PC-3 (cell line): ENCODE measurements around the gene PHKA1.

Experiments used
- EZH2 ChIP-seq: fragments of 300-600 bp; sonication (generic); IDR thresholded peaks from one replicate; pipeline ENCODE4 v1.6.1; 2017; ENCODE audit warnings: antibody characterized with exemption, mild to moderate bottlenecking, low read length; ENCODE audit not compliant: unreplicated experiment
- EZH2phosphoT487 ChIP-seq: fragments of 300-600 bp; sonication (generic); IDR thresholded peaks from 2 replicates; pipeline ENCODE4 v1.6.1; 2018; ENCODE audit warnings: mild to moderate bottlenecking, antibody characterized with exemption, low read length, borderline replicate concordance
- TF ChIP-seq, protein P1 (sequence below): fragments of 300-600 bp; sonication (generic); conservative IDR thresholded peaks from 2 replicates; pipeline ENCODE4 v1.5.1; 2017; ENCODE audit warnings: antibody characterized with exemption, low read depth, mild to moderate bottlenecking, low read length

GRCh38 chrX:72666451-72666850, 47.7 kb downstream of the PHKA1 start:
- TF ChIP-seq EZH2phosphoT487 (no peak), EZH2 (no peak)
- TF ChIP-seq, protein P1, sequence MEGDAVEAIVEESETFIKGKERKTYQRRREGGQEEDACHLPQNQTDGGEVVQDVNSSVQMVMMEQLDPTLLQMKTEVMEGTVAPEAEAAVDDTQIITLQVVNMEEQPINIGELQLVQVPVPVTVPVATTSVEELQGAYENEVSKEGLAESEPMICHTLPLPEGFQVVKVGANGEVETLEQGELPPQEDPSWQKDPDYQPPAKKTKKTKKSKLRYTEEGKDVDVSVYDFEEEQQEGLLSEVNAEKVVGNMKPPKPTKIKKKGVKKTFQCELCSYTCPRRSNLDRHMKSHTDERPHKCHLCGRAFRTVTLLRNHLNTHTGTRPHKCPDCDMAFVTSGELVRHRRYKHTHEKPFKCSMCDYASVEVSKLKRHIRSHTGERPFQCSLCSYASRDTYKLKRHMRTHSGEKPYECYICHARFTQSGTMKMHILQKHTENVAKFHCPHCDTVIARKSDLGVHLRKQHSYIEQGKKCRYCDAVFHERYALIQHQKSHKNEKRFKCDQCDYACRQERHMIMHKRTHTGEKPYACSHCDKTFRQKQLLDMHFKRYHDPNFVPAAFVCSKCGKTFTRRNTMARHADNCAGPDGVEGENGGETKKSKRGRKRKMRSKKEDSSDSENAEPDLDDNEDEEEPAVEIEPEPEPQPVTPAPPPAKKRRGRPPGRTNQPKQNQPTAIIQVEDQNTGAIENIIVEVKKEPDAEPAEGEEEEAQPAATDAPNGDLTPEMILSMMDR, result no peak
